Superior temporal gyrus (tissue), 1 donor: ENCODE results near the gene KIF21A.
A peak's percentile ranks its signal among the peaks of the same experiment; 100 is the strongest.
"Not testable (repeated sequence)": the region's sequence is repeated elsewhere in the genome, so short reads cannot be mapped to it uniquely, and the experiment has no call there.

Source experiments
- DNase-seq: peaks from one replicate; pipeline ENCODE4 v3.0.0-alpha.2; 2016; ENCODE audit errors: extremely low spot score

The KIF21A gene

GRCh38 chr12:39443081-39443928 lies at the start of gene KIF21A:
KIF21A (minus strand) TSS chr12:39443120; CDS start chr12:39442970, 150 bp downstream.
- peak; percentile 88 for DNase-seq

DNA sequence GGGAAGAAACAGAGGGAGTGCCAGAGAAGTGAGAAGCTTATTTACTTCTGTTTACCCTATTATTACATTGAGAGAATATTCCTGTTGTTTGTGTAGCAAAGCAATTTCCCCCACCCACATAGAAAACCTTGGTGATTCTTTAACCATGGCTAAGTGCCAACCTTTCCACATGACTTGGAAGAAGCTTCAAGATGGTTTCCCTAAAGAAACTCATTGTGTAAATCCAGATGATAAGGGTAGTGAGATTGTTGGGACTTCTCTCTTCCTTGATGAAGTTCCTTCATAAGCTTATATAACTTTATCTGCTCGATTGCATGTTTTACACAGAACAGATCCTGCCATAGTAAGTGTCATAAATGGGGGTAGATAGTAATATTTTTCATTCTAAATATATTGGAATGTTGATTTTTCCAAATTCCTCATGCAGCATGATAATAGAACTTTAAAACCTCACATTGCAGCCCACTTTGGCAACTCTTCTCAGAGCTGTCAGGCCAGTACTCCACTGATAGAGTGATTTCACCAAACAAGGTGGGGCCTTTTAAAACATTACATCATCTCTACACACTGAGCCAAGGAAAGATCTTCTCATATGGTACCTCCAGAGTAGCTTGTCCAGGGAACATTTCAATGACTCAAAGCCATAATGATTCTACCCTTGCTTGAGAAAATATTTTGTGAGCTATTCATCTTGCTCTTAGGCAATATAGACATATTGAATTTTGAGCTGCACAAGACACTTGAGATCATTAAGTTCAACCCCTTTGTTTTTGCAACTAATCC lies 47.8 kb upstream of the KIF21A start:
- no peak for DNase-seq

DNA sequence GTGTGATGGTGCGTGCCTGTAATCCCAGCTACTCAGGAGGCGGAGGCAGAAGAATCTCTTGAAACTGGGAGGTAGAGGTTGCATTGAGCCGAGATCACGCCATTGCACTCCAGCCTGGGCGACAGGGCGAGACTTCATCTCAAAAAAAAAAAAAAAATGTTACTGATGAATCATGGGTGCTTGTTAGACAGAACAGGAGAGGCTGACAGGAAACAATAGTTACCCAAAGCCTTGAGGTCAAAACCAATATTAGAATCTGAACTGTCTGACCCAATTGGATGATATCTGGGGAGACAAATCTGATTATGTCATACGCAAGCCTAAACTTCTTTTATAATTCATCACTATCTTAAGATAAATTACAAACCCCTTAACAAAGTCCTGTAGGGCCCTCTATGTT lies 40.7 kb upstream of the KIF21A start:
- DNase-seq = no peak

DNA sequence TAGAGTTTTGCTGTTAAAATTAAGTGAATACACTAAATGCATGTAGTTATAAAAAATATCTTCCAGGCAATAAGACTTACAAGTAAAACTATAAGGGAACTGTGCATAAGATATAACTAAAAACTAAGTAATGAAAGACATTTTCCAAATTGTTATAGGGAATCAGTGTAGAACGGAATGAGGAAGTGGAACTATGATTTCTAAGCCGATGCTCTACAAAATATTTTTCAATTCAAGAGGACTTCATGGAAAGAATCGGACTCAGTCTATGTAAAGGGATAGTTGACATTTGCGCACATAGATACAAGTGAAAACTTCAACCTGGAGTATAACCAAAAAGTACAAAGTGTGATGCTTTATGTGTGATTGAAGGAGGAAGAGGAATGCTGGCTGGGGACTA lies 40.1 kb upstream of the KIF21A start:
- DNase-seq = no peak

- no peak for DNase-seq
These were observed 34.0 kb upstream of the KIF21A start for GRCh38 chr12:39476894-39477293.

DNA sequence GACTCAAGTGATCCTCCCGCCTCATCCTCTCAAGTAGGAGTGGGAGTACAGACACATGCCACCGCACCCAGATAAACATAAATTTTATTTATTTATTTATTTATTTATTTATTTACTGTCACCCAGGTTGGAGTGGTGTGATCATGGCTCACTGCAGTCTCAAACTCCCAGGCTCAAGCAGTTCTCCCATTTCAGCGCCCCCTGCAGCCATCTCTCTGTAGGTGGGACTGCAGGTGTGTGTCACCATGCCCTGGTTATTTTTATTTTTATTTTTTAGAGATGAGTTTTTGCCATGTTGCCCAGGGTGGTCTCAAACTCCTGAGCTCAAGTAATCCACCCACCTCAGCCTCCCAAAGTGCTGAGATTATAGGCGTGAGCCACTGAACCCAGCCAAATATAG lies 33.2 kb upstream of the KIF21A start:
- no peak for DNase-seq

DNA sequence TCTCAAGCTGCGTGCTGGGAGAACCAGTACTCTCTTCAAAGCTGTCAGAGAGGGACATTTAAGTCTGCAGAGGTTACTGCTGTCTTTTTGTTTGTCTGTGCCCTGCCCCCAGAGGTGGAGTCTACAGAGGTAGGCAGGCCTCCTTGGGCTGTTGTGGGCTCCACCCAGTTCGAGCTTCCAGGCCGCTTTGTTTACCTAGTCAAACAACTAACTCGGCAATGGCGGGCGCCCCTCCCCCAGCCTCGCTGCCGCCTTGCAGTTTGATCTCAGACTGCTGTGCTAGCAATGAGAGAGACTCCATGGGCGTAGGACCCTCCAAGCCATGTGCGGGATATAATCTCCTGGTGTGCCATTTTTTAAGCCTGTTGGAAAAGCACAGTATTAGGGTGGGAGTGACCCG lies 32.2 kb upstream of the KIF21A start:
- DNase-seq = not testable (repeated sequence)

DNA sequence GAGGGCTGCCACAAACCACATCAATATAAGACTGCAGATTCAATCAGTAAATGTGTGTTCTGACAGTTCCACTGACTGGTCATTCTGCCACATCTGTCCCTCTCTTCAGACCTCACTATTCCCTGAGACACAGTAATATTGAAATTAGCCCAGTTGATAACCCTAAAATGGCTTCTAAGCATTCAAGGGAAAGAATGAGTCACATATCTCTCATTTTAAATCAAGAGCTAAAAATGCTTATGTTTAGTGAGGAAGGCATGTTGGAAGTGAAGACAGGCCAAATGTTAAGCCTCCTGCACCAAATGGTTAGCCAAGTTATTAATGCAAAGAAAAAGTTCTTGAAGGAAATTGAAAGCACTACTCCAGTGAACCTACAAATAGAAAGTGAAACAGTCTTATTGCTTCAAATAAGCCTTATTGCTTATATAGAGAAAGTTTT lies 24.5 kb upstream of the KIF21A start:
- DNase-seq = no peak

- no peak for DNase-seq
These were observed 22.2 kb upstream of the KIF21A start for GRCh38 chr12:39464976-39465695.

GRCh38 chr12:39461059-39461458 lies 18.1 kb upstream of the KIF21A start:
- no peak for DNase-seq

GRCh38 chr12:39459027-39459434 lies 16.1 kb upstream of the KIF21A start:
- DNase-seq = no peak

- DNase-seq = peak; percentile 55
These were observed 9.1 kb upstream of the KIF21A start for GRCh38 chr12:39451977-39452376.

- DNase-seq = no peak
These were observed 5.1 kb upstream of the KIF21A start for GRCh38 chr12:39448038-39448437.

GRCh38 chr12:39443929-39444209 lies 949 bp upstream of the KIF21A start:
- DNase-seq = peak; percentile 83

DNA sequence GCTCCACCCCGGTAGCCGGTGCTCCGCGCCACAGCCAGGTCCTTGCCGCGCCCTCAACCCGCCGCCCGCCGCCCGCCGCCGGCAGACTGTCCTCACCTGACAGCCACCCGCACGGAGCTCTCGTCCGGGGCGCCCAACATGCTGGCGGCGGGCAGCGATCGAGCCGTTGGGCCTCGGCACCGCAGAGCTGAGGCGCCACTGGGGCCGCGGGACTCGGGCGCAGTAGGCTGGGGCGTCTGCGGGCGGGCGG lies 164 bp downstream of the KIF21A start:
- DNase-seq = no peak

GRCh38 chr12:39441963-39442830 lies 723 bp downstream of the KIF21A start:
- DNase-seq = peak; percentile 79

GRCh38 chr12:39441189-39441962 lies 1.5 kb downstream of the KIF21A start:
- peak; percentile 58 for DNase-seq

- DNase-seq = no peak
These were observed 2.1 kb downstream of the KIF21A start for GRCh38 chr12:39440781-39441180.

- DNase-seq = no peak
These were observed 2.8 kb downstream of the KIF21A start for GRCh38 chr12:39440101-39440500.

GRCh38 chr12:39435531-39435930 lies 7.4 kb downstream of the KIF21A start:
- no peak for DNase-seq

DNA sequence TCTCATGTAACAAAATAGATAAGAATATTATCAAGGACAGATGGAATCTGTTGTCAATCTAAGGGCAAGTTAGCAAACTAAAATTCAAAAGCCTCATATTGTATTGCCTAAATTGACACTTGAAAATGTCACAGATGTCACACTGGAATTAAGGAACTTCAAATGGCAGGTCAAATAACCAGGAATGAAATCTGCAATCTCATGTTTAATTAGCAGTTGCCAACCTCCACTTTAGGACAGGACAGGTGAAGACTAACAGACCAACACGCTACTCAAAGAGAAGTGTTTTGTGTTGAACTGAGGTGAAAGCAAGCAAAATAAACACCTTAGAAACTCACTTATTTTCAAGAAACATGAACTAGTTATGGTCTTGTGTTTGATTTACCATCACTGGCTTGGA lies 11.1 kb downstream of the KIF21A start:
- DNase-seq = no peak
